ENCODE measurements around the gene SIAE. TPM values are rescaled to one million over a fixed set of nuclear protein-coding genes. Genes with fewer than 3 reads are reported as not detected.

SIAE gene
- total RNA-seq, 1 experiment from 2014 or later: 5.6 TPM

DNA sequence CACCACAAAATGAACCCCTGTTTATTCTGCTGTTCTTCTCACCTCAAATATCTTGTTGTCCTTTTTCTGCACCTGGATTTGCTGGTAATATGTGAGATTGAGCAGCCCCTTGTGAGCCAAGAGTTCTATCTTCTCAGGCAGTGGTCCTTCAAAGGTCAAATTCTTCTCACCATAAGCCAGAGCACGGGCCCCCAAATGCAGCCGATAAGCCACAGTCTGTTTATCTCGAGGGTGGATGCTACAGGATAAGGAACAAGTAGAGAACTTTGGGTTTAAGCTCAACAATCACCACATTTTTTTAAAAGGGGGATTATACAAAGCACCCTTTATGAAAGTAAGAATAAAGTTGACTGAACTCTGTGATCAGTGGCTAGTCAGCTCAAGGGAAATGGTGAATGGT is 35.0 kb downstream of the SIAE start:
- no peak for DNase-seq

More for the DNA sequence above, 35.0 kb downstream of the SIAE start:
- H3K4me3 Mint-ChIP-seq: no peak overlapping the region
- no peaks in the 10 kb centered on the region for H3K27me3 Mint-ChIP-seq (ENCODE audit: low read depth)
- H2BK15ac ChIP-seq (ENCODE audit: low read depth, low read length): no peak overlapping the region
- no peak overlapping the region for H3K18ac ChIP-seq (ENCODE audit: insufficient read length, low read depth, low read length)
- H3K4me1 ChIP-seq (ENCODE audit: insufficient read depth, low read length): peaks cover 3% of the 10 kb centered on the region; the same call in 1 of the 2 replicates
- no peaks in the 10 kb centered on the region for H3K23me2 ChIP-seq (ENCODE audit: insufficient read length, low read depth, low read length, poor library complexity, severe bottlenecking)
- peaks cover 0 to 3% of the 10 kb centered on the region in 2 experiments; a peak in 1 of 5 replicates for H3K9me3 Mint-ChIP-seq
- H2BK20ac ChIP-seq (ENCODE audit: low read depth, low read length, poor library complexity, severe bottlenecking): no peak overlapping the region
- no peaks in the 10 kb centered on the region for H3K9me3 ChIP-seq (ENCODE audit: control insufficient read depth, low read depth, low read length)
- H3K4me1 Mint-ChIP-seq: peaks cover 3 to 6% of the 10 kb centered on the region in 2 experiments
- H3K27me3 ChIP-seq (ENCODE audit: insufficient read depth, low read length): no peaks in the 10 kb centered on the region
- H3K4me2 ChIP-seq (ENCODE audit: insufficient read depth, insufficient read length, low read length): no peak overlapping the region
- H2BK5ac ChIP-seq (ENCODE audit: insufficient read length, low read length): no peak overlapping the region
- no peak overlapping the region for H3K9ac ChIP-seq (ENCODE audit: extremely low read depth, insufficient read length, low read length)
- no CpG with 5 or more reads among the region's 3 CpGs for WGBS (ENCODE audit: extremely low coverage, insufficient read length, low lambda C conversion rate)
- TF ChIP-seq, protein P1, sequence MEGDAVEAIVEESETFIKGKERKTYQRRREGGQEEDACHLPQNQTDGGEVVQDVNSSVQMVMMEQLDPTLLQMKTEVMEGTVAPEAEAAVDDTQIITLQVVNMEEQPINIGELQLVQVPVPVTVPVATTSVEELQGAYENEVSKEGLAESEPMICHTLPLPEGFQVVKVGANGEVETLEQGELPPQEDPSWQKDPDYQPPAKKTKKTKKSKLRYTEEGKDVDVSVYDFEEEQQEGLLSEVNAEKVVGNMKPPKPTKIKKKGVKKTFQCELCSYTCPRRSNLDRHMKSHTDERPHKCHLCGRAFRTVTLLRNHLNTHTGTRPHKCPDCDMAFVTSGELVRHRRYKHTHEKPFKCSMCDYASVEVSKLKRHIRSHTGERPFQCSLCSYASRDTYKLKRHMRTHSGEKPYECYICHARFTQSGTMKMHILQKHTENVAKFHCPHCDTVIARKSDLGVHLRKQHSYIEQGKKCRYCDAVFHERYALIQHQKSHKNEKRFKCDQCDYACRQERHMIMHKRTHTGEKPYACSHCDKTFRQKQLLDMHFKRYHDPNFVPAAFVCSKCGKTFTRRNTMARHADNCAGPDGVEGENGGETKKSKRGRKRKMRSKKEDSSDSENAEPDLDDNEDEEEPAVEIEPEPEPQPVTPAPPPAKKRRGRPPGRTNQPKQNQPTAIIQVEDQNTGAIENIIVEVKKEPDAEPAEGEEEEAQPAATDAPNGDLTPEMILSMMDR (conservative IDR thresholded peaks at IDR 0.05): no peak
- no peak overlapping the region for H2AK5ac ChIP-seq (ENCODE audit: insufficient read length, low read length)
- peak overlapping the region in 1 of 3 experiments; percentile 41; a peak in 1 of 7 replicates for H3K27ac Mint-ChIP-seq
- H3T11ph ChIP-seq (ENCODE audit: low read length): no peak overlapping the region
- H3K56ac ChIP-seq (ENCODE audit: insufficient read length, low read depth, low read length): no peak overlapping the region
- no peak overlapping the region for H3K23ac ChIP-seq (ENCODE audit: insufficient read length, low read depth, low read length)
- H2BK12ac ChIP-seq (ENCODE audit: insufficient read length, low read depth, low read length): no peak overlapping the region
- H2BK120ac ChIP-seq (ENCODE audit: low read depth, low read length, poor library complexity, severe bottlenecking): no peak overlapping the region
- H4K91ac ChIP-seq (ENCODE audit: insufficient read length, low read depth, low read length): no peak overlapping the region
- no peak overlapping the region for H4K8ac ChIP-seq (replicated peaks; ENCODE audit: insufficient read length, low read depth, low read length)
- H3K4ac ChIP-seq (ENCODE audit: low read depth, low read length): no peak overlapping the region
- peaks cover 2 to 55% (median 25%) of the 10 kb centered on the region in 3 experiments; a peak in 6 of 7 replicates for H3K36me3 Mint-ChIP-seq (ENCODE audit: insufficient read depth in 1 of 3, low read depth in 3 of 3)
- no peaks in the 10 kb centered on the region for H4K20me1 ChIP-seq (ENCODE audit: control insufficient read depth, insufficient read depth, insufficient read length)
- H2AFZ ChIP-seq (ENCODE audit: low read length): no peak overlapping the region
- no peaks in the 10 kb centered on the region for H3K79me2 ChIP-seq (ENCODE audit: insufficient read depth, low read length)
- H3K27ac ChIP-seq (ENCODE audit: insufficient read length, low read depth, low read length): no peak overlapping the region
- no peaks in the 10 kb centered on the region for H3K79me1 ChIP-seq (ENCODE audit: insufficient read depth, low read depth, low read length, poor library complexity, severe bottlenecking)
- no peak overlapping the region for H3K14ac ChIP-seq (ENCODE audit: insufficient read depth, low read length)
- H4K5ac ChIP-seq (ENCODE audit: insufficient read length, low read depth, low read length): no peak overlapping the region
